Lung (tissue), 12 donors: Measurements from ENCODE around the gene TXLNG. TPM values are rescaled to one million over a fixed set of nuclear protein-coding genes. Genes with fewer than 3 reads are reported as not detected.

Experiments used
- ATAC-seq: fragments of 200-7000 bp; cut with Tn5 transposase; one replicate; pipeline ENCODE4 v1.9.1; 2020; ENCODE audit warnings: moderate number of reproducible peaks; ENCODE audit not compliant: insufficient read depth, low FRiP score
- DNase-seq, 3 donors: peaks; one replicate each; pipeline ENCODE4 v3.0.0-alpha.2; 2013 to 2017
- H3K27ac ChIP-seq, 2 donors: one replicate each; pipeline ENCODE4 v1.5.1; 2013; ENCODE audit warnings: mild to moderate bottlenecking in 2 of 2, moderate library complexity in 2 of 2, control low read depth in 1 of 2, inconsistent platforms in 1 of 2, low read depth in 1 of 2, low read length in 1 of 2
- H3K27me3 ChIP-seq, 3 donors: one replicate each; pipeline ENCODE4 v1.5.1; 2013; ENCODE audit warnings: low read length in 2 of 3; ENCODE audit not compliant: control insufficient read depth in 3 of 3, insufficient read depth in 3 of 3
- H3K36me3 ChIP-seq, 4 donors: one replicate each; pipeline ENCODE4 v1.5.1; 2013; ENCODE audit warnings: low read length in 4 of 4, mild to moderate bottlenecking in 1 of 4, moderate library complexity in 1 of 4; ENCODE audit not compliant: control insufficient read depth in 4 of 4, insufficient read depth in 4 of 4
- H3K4me1 ChIP-seq, 5 donors: one replicate each; pipeline ENCODE4 v1.5.1; 2013; ENCODE audit warnings: low read length in 5 of 5, mild to moderate bottlenecking in 2 of 5, moderate library complexity in 1 of 5; ENCODE audit not compliant: control insufficient read depth in 5 of 5, insufficient read depth in 5 of 5
- H3K4me3 ChIP-seq: one replicate; pipeline ENCODE4 v1.5.1; 2013; ENCODE audit warnings: mild to moderate bottlenecking, control low read depth, moderate library complexity
- H3K9ac ChIP-seq, 2 donors: one replicate each; pipeline ENCODE4 v1.5.1; 2013; ENCODE audit warnings: low read length in 2 of 2, control low read depth in 1 of 2; ENCODE audit not compliant: insufficient read depth in 1 of 2
- H3K9me3 ChIP-seq, 4 donors: one replicate each; pipeline ENCODE4 v1.5.1; 2013; ENCODE audit warnings: low read length in 3 of 4, mild to moderate bottlenecking in 1 of 4, moderate library complexity in 1 of 4; ENCODE audit not compliant: control insufficient read depth in 4 of 4, insufficient read depth in 3 of 4
- CTCF ChIP-seq: IDR thresholded peaks from 2 replicates; pipeline ENCODE4 v1.5.1; 2012; ENCODE audit warnings: mild to moderate bottlenecking; ENCODE audit errors: control extremely low read depth, extremely low read depth
- WGBS, 2 donors: extraction: QIAGEN DNeasy Blood & Tissue Kit; methylation state at CpG; one replicate each; pipeline ENCODE4 v1.1.7; 2013; 5-methylcytosine and 5-hydroxymethylcytosine counted together
- polyA plus RNA-seq, 2 donors: library from polyadenylated mRNA; stranded (reverse); fragments of 200-250 nt; gene quantifications; one replicate each; pipeline ENCODE4 v1.2.1, GENCODE V29; 2013
- total RNA-seq, 2 donors: library from RNA; depleted of rRNA in 1 of 2; stranded (reverse); fragments of >200 nt in 1 of 2; gene quantifications; one replicate each; pipeline ENCODE4 v1.2.1, GENCODE V29; 2014 to 2021
- donor health status: control.
- donor health status: control.
- donor health status: Bipolar disorder and iron deficiency.
- donor health status: healthy.
- donor health status: DM: yes; HTN: yes; CAD: no.

The TXLNG gene
- total and polyA plus RNA-seq, 4 donors: 7.5 to 15.4 (median 9.6) TPM

GRCh38 chrX:16796298-16796697, 10.0 kb downstream of the TXLNG start:
- Histone ChIP-seq H3K27me3 (peaks cover 0 to 7% (median 2%) of the 10 kb centered on the region in 3 donors), H3K27ac (no peak overlapping the region), H3K9me3 (no peaks in the 10 kb centered on the region), H3K9ac (no peak overlapping the region), H3K4me3 (no peak overlapping the region), H3K4me1 (peaks cover 0 to 1% (median 0%) of the 10 kb centered on the region in 5 donors), H3K36me3 (peaks cover 0 to 10% (median 2%) of the 10 kb centered on the region in 4 donors)
- TF ChIP-seq CTCF: no peak
- WGBS, 2 donors: 95 to 96% methylated on average over 4 of the region's 4 CpGs
- ATAC-seq (no peak), DNase-seq (no peak)

GRCh38 chrX:16797358-16797757, 11.1 kb downstream of the TXLNG start:
- 57 to 86% methylated on average over 5 of the region's 5 CpGs for WGBS, 2 donors
- ATAC-seq: no peak
- H3K9me3 ChIP-seq: no peaks in the 10 kb centered on the region
- no peak for TF ChIP-seq CTCF
- DNase-seq: peak; percentile 6 to 30 (median 13)
- no peak overlapping the region for H3K9ac ChIP-seq
- peaks cover 0 to 1% (median 0%) of the 10 kb centered on the region in 5 donors for H3K4me1 ChIP-seq
- H3K27ac ChIP-seq: no peak overlapping the region
- H3K4me3 ChIP-seq: no peak overlapping the region
- peaks cover 0 to 10% (median 2%) of the 10 kb centered on the region in 4 donors for H3K36me3 ChIP-seq
- H3K27me3 ChIP-seq: peaks cover 0 to 7% (median 2%) of the 10 kb centered on the region in 3 donors

GRCh38 chrX:16797841-16798240, 11.6 kb downstream of the TXLNG start:
- Histone ChIP-seq H3K9me3 (no peaks in the 10 kb centered on the region), H3K9ac (no peak overlapping the region), H3K27me3 (peaks cover 0 to 7% (median 2%) of the 10 kb centered on the region in 3 donors), H3K27ac (no peak overlapping the region), H3K36me3 (peaks cover 0 to 10% (median 2%) of the 10 kb centered on the region in 4 donors), H3K4me1 (peaks cover 0 to 1% (median 0%) of the 10 kb centered on the region in 5 donors), H3K4me3 (no peak overlapping the region)
- TF ChIP-seq CTCF: no peak
- no peak for ATAC-seq
- no peak for DNase-seq
- 47 to 90% methylated on average over 4 of the region's 4 CpGs for WGBS, 2 donors

- Histone ChIP-seq H3K36me3 (peaks cover 0 to 7% (median 0%) of the 10 kb centered on the region in 4 donors), H3K9me3 (no peaks in the 10 kb centered on the region), H3K9ac (no peak overlapping the region), H3K4me3 (no peak overlapping the region), H3K4me1 (peaks cover 0 to 11% (median 3%) of the 10 kb centered on the region in 5 donors), H3K27ac (no peak overlapping the region), H3K27me3 (peaks cover 0 to 3% (median 0%) of the 10 kb centered on the region in 3 donors)
- no peak for TF ChIP-seq CTCF
- ATAC-seq (no peak), DNase-seq (no peak)
- 90 to 97% methylated on average over 8 of the region's 8 CpGs for WGBS, 2 donors
Observed at GRCh38 chrX:16804923-16805464, 18.7 kb downstream of the TXLNG start.
